ENCODE data around the gene INPP5A.

The INPP5A gene

DNA sequence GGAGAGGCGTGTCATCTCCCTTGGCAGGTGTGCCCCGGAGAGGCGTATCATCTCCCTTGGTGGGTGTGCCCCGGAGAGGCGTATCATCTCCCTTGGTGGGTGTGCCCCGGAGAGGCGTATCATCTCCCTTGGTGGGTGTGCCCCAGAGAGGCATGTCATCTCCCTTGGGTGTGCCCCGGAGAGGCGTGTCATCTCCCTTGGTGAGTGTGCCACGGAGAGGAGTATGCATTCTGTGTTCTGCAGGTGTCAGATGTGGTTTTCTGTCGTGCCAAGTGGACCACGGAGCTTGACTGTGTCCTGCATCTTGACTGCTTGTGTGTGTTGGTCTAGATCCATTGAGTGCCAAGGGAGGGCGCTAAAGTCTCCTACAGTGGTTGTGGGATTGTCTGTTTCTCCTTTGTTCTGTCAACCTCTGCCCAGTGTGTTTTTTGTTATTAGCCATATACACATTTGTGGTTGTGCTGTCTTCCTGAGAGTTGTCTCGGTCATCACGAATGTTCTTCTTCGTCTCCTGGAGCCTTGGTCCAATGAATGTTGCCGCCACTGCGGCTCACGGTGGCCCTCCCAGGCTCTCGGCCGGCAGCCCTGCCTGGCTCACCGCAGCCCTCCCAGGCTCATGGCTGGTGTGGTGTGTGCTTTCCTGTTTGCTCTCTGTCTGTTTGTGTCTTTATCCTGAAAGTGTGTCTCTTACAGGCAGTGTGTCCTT lies 96.8 kb downstream of the INPP5A start:
- DNase-seq = no peak

DNA sequence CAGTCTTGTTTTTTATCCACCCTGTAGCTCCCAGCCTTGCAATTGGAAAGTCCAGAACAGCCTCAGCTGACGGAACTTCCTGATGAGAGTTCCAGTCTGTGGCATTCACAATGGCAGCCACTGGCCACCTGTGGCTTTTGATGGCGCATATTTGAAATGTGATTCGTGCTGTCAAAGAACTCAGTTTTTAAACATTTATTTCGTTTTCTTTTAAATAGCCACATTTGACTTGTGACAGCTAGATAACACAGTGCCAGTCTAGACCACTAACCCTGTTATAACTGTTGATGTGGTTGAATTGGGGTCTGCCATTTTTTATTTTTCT lies 97.3 kb downstream of the INPP5A start:
- DNase-seq = no peak

DNA sequence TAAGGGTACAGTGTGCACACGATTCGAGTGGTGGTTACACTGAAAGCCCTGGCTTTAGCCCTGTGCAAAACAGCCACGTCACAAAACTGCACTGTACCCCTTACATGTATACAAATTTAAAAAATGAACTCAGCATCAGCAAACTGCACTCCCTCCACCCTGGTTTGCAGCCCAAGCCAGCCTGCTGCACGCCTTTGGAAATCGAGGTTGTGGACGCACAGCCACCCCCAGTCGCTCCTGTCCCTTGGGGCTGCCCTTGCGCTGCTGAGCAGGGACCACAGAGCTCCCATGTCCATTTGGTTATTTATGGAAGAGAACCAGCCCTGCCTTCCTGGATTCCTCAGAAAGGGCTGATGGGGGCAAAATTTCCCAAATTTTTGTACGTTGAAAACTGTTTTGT lies 98.8 kb downstream of the INPP5A start:
- DNase-seq = no peak

DNA sequence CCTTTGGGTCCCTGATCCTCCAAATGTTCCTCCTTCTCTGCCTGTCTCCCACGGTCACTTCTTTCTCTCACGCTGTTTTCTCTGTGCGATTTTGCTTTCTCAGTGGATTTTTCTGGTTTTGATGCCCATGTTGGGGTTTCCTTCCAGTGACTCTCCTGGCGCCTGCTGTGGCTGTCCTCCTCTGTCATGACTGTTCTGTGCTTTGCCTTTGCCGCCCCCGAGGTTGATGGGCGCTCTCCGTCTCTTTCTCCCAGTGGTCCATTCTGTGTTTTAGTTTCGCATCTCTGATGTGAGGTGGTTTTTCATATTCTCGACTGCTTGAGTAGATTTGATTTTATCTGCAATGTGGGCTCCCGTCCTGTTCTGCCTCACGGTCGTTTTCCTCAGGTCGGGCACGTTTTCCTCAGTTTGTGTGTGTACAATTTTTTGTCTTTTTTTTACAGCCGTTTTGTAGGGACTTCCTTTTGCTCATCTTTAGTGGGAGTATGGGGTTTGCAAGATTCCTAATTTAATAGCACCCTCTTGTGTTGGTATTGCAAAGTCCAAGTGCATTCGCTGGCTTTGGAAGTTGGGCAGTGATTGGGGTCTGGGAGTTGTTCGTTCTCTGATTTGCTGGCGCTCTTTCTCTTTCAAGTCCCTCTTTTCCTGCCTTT lies 100.0 kb downstream of the INPP5A start:
- DNase-seq = no peak

DNA sequence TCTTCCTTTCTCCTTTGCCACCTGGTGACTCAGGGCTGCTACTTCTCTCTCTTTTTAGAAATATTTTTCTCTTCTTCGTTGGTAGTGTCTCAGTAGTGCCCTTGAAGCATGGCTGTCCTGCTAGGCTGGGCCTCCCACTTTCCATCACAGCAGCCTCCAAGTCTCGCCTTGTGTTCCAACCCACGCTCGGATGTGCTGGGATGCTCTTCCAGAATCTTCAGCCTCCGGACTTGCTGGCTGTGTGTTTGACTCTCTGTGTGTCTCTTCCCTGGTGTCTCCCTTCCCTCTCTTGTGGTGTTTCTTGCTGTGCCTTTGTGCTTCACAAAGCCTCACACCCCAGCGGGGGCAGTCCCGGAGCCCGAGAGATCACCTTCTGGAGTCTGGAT lies 100.5 kb downstream of the INPP5A start:
- DNase-seq = no peak

DNA sequence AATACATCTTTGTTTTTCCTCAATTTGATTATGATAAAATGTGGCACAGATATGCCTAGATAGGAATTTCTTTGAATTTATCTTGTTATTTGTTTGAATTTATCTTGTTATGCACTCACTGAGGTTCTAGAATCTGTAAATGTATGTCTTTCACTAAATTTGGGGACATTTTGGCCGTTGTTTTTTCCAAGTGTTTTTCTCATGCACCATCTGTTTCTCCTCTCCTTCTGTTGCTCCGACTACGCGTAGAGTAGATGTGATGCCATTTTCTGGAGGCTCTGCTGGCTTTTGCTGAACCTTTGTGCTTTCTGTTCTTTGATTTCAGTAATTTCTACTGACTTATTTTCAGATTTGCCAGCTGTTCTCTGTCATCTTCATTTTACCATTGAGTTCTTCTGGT lies 101.9 kb downstream of the INPP5A start:
- DNase-seq = no peak

DNA sequence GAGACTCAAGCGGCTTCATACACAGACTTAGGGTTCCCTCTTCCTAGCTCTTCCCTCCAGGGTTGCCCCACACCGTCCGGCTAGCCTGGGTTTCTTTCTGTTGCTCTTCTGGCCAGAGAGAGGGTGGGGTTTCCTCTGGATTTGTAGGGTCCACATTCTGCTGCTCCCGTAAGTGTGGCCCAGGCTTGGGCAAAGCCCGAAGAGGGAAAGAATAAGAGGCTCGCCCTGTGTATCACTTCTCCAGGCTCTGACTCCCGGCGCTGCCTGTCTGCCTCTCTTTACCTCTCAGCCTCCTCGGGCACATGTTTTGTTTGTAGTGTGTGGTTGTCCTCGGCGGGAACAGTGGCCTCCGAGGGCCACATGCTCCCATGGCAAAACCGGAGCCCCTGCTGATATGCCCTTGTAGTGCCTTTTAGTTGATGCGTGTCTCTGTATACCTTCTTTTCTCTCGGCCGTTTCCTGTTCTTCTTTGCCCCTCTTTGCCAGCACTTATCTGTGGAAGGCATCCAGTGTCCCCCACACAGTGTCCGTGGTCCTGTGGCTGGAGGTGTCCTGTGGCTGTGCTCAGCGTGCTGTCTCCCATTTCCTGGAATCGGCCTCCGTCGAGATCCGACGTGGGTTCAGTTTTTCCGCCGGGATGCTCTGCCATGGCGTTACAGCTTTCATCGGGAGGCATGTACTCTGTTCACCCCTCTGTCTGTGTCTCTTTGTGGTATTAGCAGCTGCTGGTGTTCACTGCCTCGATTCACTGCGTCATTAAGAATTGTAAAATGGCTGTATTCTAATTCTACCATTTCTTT lies 102.9 kb downstream of the INPP5A start:
- DNase-seq = no peak

DNA sequence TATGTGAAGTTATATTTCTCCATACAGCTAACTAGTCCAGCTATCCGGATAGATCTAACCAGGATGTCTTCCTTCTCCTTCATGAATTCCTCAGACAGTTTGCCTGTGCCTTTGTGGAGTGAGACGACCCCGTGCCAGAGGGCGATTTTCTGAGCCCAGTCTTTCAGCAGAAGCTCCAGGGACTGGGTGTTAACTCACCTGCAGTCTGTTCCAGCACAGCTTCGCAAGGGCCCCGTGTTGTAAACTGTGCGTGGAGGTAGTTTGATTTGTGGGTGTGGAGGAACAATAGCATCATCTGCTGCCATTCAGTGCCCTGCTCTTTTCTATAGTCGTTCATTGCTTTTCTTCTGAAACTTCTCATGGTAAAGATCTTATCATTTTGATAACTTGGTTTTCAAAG lies 103.8 kb downstream of the INPP5A start:
- DNase-seq = no peak

DNA sequence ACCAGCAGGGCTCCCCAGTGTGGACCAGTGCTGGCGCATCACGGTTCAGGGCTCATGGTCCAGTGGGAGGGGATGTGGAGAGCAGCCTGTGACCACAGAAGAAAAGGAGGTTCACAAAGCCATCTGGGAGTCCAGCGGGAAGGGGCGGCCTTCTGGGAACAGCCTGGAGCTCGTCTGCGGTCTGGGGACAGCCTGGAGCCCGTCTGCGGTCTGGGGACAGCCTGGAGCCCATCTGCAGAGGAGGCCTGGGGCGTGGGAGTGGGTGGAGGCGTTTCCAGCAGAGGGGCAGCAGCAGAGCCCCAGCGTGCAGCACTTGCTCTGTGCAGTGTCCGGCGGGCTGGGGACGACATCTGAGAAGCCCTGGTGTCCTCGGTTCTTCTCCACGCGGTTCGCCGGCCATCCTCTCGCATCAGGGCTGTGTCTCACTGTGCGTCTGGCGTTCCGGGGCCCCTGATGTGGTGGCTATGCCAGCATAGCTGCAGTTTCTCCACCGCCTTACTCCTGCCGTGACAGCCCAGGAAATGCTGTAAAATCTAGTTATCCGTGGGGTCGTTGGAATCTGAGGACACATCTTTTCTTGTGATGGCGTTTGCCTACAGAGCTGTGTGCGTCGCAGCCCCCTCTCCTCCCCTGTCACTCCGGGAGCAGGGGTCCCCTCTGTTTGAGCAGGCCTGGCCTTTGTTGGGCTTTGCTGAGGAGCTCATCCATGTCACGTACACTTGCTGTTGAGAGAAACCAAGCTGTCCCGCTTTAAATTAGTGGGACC lies 104.6 kb downstream of the INPP5A start:
- no peak for DNase-seq

DNA sequence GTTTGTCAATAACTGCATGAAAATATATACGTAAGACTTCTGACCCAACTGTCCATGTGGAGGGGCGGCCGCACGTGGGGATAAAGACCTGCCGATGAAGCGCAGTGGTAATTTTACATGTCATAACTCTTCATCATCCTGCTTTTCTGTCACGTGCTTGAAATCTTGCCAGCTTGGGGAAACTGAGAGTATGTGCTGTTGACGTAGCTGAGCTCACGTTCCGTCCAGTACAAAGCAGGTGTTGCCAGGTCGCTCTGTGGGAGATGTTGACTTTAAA lies 105.1 kb downstream of the INPP5A start:
- DNase-seq = no peak

DNA sequence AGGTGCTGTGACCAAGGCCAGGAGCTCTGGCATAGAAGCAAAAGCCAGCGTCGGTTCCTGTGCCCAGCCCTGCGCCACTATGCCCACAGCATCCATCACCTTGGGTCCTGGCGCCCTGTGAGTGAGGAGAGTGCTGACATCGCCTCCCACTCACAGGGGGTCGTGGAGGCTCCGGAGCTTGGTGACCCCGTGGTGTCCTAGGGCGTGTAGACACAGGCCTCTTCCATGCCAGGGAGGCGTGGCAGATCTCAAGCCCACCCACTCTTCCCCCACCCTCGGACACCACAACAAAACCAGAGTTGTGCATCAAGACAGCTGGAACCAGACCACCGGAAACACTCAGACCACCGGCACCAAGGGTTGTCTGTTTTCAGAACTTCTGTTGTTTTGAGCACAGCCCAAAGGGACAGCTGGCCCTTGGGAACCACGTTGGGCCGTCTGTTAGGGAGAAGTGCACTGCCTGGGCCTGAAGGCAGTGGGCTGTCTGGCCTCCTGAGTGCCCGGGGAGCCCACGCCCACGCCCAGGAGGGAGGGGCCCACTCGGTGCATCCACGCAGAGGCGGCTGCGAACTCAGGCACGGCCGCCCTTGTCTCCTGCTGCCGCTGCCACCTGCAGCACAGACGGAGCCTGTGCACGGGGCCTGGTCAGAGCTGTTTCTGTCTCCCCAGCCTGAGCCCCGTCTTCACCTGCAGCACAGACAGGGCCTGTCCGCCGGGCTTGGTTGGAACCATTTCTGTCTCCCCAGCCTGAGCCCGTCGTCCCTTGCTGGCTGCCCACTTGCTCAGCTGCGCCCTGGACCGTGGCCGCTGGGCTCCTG lies 106.3 kb downstream of the INPP5A start:
- no peak for DNase-seq

DNA sequence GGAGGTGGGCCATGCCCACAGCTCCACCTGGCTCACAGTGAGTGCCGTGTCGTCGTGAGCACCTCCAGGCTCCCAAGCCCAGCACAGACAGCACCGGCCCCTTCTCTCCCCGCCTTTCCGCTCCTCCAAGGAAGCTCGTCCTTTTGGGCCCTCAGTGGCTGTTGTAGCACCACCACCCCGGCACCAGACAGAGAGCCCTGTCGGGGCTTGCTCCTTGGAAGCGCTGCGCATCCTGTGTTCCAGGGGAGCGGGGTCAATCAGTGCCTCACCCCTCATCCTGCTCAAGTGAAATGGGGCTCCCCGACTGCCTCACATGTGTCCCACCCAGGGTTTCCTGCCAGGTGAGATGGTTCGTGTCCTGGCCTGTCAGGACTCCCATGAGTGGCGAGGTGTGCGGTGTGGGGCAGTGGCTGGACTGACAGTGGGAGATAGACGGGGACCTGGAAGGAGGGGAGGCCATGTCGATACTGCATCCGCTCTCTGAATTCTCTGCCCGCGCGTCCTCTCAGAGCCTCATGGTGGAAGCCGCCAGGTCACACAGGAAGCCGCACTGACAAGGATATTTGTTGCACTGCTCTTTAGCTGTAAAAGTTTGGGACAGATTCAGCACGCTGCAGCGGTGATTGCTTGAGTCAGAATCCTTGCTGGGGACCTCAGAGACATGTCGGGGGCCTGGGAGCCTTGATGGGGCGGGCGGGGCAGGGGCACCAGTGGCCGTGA lies 107.1 kb downstream of the INPP5A start:
- no peak for DNase-seq

DNA sequence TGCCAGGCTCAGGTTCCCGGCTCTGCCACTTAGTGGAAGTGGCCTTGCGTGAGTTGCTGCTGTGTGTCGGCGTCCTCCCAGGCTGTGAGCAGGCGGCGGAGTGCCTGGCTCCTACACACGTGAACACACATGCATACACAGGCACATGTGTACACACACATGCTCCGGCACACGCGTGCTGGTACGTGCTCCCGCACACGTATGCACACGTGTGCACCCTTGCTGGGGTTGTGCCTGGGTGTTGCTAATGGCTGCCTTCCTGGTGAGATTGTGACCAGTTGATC lies 107.6 kb downstream of the INPP5A start:
- DNase-seq = no peak

DNA sequence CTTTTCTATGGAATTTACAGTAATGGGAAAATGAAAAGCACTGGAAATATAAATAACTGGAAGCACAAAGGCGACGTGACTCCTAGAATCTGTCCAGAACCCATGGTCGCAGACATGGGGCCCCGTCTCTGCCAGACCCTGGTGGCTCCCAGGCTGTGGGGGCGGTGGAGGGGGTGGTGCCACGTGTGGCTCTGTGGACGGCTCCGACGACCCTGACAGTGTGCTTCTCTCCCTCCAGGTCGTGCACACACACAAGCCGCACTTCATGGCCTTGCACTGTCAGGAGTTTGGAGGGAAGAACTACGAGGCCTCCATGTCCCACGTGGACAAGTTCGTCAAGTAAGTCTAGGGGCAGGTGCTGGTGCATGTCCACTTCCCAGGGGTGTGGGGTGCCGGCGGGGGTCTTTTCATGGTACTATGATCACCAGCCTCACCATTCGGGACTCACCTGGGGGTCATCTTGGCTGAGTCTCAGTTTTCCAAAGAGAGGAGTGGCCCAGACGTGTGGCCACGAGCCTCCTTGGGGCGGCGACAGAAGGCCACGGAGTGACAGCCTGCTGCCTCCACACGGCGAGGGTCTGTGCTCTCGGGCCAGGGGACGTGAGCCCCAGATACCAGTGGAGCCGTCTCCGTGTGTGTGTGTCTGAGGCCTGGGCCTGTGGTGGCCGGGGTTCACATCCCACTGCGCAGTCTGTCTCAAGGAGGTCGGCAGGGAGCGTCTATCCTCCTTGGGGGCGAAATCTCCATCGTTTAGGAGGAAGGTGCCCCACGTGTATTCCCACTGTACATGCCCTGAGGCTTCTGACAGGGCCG lies 108.2 kb downstream of the INPP5A start:
- no peak for DNase-seq

DNA sequence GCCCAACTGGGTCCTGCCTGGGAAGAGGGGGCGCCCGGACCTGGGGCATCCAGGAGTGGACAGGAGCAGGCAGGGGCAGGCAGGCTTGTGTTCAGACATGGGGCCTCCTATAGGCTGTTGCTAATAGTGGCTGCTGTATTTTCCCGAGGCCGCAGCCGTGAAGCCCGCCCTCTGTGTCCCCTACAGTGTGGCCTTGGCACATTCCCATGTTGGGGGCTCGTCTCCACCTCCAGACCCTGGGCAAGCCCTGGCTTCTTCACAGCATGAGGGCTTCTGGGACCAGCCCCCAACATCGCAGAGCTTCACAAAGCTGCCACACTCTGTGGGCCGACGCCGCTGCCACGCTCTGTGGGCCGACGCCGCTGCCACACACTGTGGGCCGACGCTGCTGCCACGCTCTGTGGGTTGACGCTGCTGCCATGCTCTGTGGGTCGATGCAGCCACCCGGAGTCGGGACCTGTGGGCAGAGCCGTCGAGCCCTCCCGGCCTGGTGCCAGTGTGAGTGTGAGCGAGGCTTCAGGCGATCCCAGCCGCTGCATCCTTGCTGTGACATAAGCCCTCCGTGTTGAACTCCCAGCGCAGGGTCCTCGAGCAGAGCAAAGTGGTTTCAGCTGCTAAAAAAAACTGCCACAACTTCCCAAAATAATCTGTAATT lies 109.0 kb downstream of the INPP5A start:
- no peak for DNase-seq

DNA sequence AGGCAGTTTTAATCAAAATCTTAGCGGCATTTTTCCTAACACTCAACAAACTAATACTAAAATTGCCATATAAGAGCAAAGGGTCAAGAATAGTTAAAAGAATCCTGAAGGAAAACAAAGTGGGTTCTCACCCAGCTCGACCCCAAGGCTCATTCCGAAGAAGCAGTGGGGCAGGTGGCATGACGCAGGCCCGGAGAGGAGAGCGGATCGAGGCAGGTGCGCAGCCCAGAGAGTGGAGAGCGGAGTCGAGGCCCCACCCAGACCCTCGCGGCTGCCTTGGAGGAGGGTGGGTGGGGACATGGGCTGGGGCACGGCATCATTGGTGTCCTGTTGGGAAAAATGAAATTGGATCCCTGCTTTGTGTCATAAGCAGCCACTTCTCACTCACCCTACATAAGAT lies 109.8 kb downstream of the INPP5A start:
- no peak for DNase-seq

DNA sequence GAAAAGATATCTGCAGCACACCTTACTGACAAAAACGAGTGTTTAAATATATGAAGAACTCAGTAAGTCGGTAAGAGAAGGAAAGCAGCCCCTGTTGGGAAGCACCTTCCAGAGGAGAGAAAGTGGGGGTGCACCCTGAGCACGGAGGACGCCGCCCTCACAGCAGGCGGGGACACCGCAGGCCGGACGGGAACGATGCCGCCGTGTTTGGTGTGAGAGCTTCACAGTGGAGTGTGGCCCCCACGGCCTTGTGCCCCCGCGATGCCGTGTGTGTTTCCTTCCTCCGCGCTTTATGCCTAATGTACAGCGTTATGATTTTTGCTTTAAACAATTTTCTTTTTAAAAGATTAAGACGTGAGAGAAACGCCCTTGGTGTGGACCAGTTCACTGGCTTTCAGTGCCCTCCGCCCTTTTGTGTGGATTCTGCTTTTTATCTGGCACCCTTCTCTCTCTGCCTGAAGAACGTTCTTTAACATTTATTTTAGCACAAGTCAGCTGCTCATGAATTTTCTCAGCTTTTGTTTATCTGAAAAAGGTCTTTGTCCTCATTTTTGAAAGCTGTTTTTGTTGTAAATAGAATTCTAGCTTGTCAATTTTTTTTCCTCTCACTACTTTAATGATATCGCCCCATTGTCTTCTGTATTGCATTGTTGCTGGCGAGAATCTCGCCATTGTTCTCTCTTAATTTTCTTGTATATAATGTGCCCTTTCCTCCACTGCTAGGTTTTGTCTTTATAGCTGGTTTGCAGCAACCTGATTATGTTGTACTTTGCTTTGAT lies 110.7 kb downstream of the INPP5A start:
- DNase-seq = no peak

DNA sequence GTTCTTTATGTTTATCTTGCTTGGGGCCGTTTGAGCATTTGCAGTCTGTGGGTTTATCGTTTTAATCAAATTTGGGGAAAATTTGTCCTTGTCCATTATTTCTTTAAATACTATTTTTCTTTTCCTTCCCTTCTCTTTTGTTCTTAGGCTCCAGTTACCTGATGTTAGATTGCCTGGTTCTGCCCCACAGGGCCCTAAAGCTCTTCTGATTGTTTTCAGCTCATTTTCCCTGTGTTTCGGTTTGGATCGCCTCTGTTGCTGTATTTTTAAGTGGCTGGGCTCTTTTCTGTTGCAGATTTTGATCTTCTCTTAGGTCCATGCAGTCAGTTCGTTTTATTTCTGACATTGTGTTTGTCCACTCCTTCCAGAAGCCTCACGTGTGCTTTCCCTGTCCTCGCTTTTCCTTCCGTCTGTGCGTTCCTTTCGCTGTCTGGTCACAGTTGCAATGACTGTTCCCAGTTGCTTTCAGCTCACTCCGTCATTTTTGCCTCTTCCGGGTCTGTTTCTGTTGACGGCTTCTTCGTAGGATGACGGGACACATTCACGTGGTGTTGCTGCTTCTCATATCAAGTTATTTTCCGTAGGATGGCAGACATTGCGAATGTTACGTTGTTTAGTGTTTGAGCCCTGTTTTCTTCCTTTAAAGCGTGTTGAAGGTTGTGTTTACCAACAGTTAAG lies 111.4 kb downstream of the INPP5A start:
- no peak for DNase-seq

DNA sequence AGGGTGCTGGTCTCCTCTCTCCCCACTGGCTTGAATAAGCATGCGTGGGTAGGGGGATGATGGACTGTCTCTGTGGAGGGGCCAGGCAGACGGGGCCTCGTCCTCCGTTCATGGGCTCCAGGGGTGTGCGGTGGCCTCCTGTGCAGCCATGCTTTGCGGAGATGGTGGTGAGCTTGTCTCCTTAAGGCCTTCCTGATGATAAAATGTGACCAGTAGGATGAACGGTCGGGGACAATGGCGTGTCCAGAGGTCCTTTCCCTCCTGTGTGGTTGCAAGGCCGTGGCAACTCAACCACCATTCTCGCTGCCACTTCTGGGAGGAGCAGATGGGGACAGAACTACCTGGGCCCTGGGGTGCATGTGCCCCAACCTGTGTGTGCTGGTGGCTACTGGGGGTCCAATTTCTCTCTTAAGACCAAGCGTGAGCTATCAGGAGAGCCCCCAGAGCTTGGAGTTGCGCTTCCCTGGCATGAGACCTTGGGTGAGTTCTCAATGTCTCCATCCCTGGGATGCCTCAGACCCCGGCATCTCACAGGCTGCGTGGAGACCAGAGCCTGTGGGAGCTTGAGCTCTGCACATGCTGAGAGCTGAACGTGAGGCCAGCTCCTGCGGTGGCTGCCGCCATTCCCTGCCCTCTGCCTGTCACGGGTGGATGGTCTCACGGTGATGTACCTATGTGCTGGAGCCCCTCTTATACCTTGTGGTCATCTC lies 112.2 kb downstream of the INPP5A start:
- no peak for DNase-seq

Measured in NCI-H2029 (cell line).